ENCODE data around the gene TMEM132D.

GRCh38 chr12:129496226-129496625 lies 407.6 kb downstream of the TMEM132D start:
- TF ChIP-seq POLR2A (IDR thresholded peaks at IDR 0.05), result no peak
- no peak for TF ChIP-seq CTCF (IDR thresholded peaks at IDR 0.05)
